A549 (cell line): ENCODE results near the gene VIM. TPM values are rescaled to one million over a fixed set of nuclear protein-coding genes. Genes with fewer than 3 reads are reported as not detected.

Experiments
- ATAC-seq, 2 experiments: fragments of 200-7000 bp in 1 of 2; fragments of >200 bp in 1 of 2; cut with Nextera tagmentation in 1 of 2; cut with Tn5 transposase in 1 of 2; 3 replicates each; pipeline versions ENCODE4 v1.8.0 to v1.9.1; 2018 to 2020; ENCODE audit warnings: mild to moderate bottlenecking in 1 of 2, moderate library complexity in 1 of 2
- CTCF ChIA-PET: fragments of 300-600 bp; sonication (Branson Sonifier 250); formaldehyde crosslinking; extraction: SDS; loops from one replicate; lab custom pipeline; 2021; ENCODE audit warnings: antibody characterized with exemption, inconsistent platforms; lab: Yijun Ruan, JAX
- POLR2A ChIA-PET: fragments of 350-600 bp; formaldehyde crosslinking; extraction: SDS; loops from one replicate; lab custom pipeline; 2021; ENCODE audit warnings: antibody characterized with exemption, inconsistent platforms; lab: Yijun Ruan, JAX
- DNase-seq, 2 experiments: peaks; one replicate each; pipeline versions ENCODE4 v3.0.0 to v3.0.0-alpha.2; 2011 to 2016; ENCODE audit warnings: low read depth in 1 of 2, low spot score in 1 of 2
- FAIRE-seq: peaks from 2 replicates; lab custom pipeline; 2011; peaks lifted over from hg19 to GRCh38; lab: Jason Lieb, UNC
- H3K27ac ChIP-seq, 2 experiments: fragments of >200 bp; sonication (Bioruptor Twin); formaldehyde crosslinking; 3 replicates each; pipeline ENCODE4 v1.5.1; 2016 to 2017
- H3K4me1 ChIP-seq: fragments of >200 bp; sonication (Bioruptor Twin); formaldehyde crosslinking; 3 replicates; pipeline ENCODE4 v1.6.1; 2016
- H3K4me2 ChIP-seq: fragments of >200 bp; sonication (Bioruptor Twin); formaldehyde crosslinking; 3 replicates; pipeline ENCODE4 v1.6.1; 2016
- H3K4me3 ChIP-seq: fragments of >200 bp; sonication (Bioruptor Twin); formaldehyde crosslinking; 3 replicates; pipeline ENCODE4 v1.5.1; 2016
- H3K9me3 ChIP-seq: fragments of >200 bp; sonication (Bioruptor Twin); formaldehyde crosslinking; 3 replicates; pipeline ENCODE4 v1.6.1; 2016
- CBX2 ChIP-seq: fragments of 200-600 bp; sonication (generic); IDR thresholded peaks from 2 replicates; pipeline ENCODE4 v1.6.1; 2016; ENCODE audit warnings: low read depth, mild to moderate bottlenecking, borderline replicate concordance
- CHD4 ChIP-seq: fragments of 200-600 bp; sonication (generic); IDR thresholded peaks from 2 replicates; pipeline ENCODE4 v1.6.1; 2016; ENCODE audit warnings: antibody characterized with exemption, mild to moderate bottlenecking, borderline replicate concordance
- EHMT2 ChIP-seq: fragments of 200-600 bp; sonication (generic); IDR thresholded peaks from 2 replicates; pipeline ENCODE4 v1.6.1; 2016; ENCODE audit warnings: antibody characterized with exemption, low read depth, mild to moderate bottlenecking, moderate library complexity
- ELK1 ChIP-seq: fragments of 150-350 bp; IDR thresholded peaks from 2 replicates; pipeline ENCODE4 v1.6.1; 2014; ENCODE audit warnings: low read depth, mild to moderate bottlenecking, low read length
- ESRRA ChIP-seq: fragments of 150-350 bp; IDR thresholded peaks from 2 replicates; pipeline ENCODE4 v1.6.1; 2014; ENCODE audit warnings: mild to moderate bottlenecking, low read length, borderline replicate concordance
- FOSL2 ChIP-seq, 2 experiments: fragments of 450-650 bp in 1 of 2; fragments of >200 bp in 1 of 2; sonication (Bioruptor Twin) in 1 of 2; formaldehyde crosslinking; IDR thresholded peaks; 2 replicates each; pipeline versions ENCODE4 v1.5.0 to v1.6.1; 2016 to 2020; ENCODE audit warnings: mild to moderate bottlenecking in 1 of 2, moderate library complexity in 1 of 2
- GATA3 ChIP-seq: IDR thresholded peaks from 2 replicates; pipeline ENCODE4 v1.6.1; 2012; ENCODE audit warnings: borderline replicate concordance
- HEYL ChIP-seq: fragments of 250-450 bp; sonication (Bioruptor Pico); IDR thresholded peaks from 2 replicates; pipeline ENCODE4 v1.8.0; 2021; ENCODE audit warnings: mild to moderate bottlenecking, moderate library complexity
- HOXA7 ChIP-seq: fragments of 250-450 bp; sonication (Bioruptor Pico); IDR thresholded peaks from 2 replicates; pipeline ENCODE4 v1.5.0; 2020; ENCODE audit warnings: mild to moderate bottlenecking, moderate library complexity
- HOXB13 ChIP-seq: fragments of 250-450 bp; sonication (Bioruptor Pico); IDR thresholded peaks from 2 replicates; pipeline ENCODE4 v1.5.0; 2020; ENCODE audit warnings: low read depth, mild to moderate bottlenecking, moderate library complexity
- HOXB5 ChIP-seq: fragments of 250-450 bp; sonication (Bioruptor Pico); IDR thresholded peaks from 2 replicates; pipeline ENCODE4 v1.5.0; 2020; ENCODE audit warnings: mild to moderate bottlenecking, moderate library complexity
- MAX ChIP-seq: IDR thresholded peaks from 2 replicates; pipeline ENCODE4 v1.6.1; 2012
- MYC ChIP-seq: IDR thresholded peaks from 2 replicates; pipeline ENCODE4 v1.6.1; 2012; ENCODE audit warnings: mild to moderate bottlenecking, inconsistent platforms, low read length, improper control_type of control experiment, borderline replicate concordance
- NPAS2 ChIP-seq: fragments of 250-450 bp; sonication (Bioruptor Pico); IDR thresholded peaks from 2 replicates; pipeline ENCODE4 v1.8.0; 2022; ENCODE audit warnings: mild to moderate bottlenecking, moderate library complexity, borderline replicate concordance
- PBX3 ChIP-seq: IDR thresholded peaks from 2 replicates; pipeline ENCODE4 v1.6.1; 2012
- RAD21 ChIP-seq, 2 experiments: fragments of >200 bp in 1 of 2; sonication (Bioruptor Twin) in 1 of 2; formaldehyde crosslinking in 1 of 2; IDR thresholded peaks in 1 of 2; conservative IDR thresholded peaks in 1 of 2; 2 replicates in 1 of 2; 3 replicates in 1 of 2; pipeline ENCODE4 v1.6.1; 2012 to 2018; ENCODE audit warnings: inconsistent platforms in 1 of 2
- RCOR1 ChIP-seq: fragments of 150-350 bp; IDR thresholded peaks from 2 replicates; pipeline ENCODE4 v1.6.1; 2014; ENCODE audit warnings: antibody characterized with exemption, low read length, low read depth
- SREBF2 ChIP-seq: fragments of 450-650 bp; IDR thresholded peaks from 2 replicates; pipeline ENCODE4 v1.6.1; 2014; ENCODE audit warnings: mild to moderate bottlenecking, moderate library complexity
- TP53 ChIP-seq: fragments of 250-450 bp; sonication (Bioruptor Pico); IDR thresholded peaks from 2 replicates; pipeline ENCODE4 v1.5.0; 2021; ENCODE audit warnings: mild to moderate bottlenecking, moderate library complexity
- ZFP36 ChIP-seq: fragments of 450-650 bp; IDR thresholded peaks from 2 replicates; pipeline ENCODE4 v1.6.1; 2014; ENCODE audit warnings: borderline replicate concordance; ENCODE audit not compliant: partially characterized antibody
- WGBS: methylation state at CpG from one replicate; pipeline ENCODE4 v1.1.6; 2017; ENCODE audit errors: missing lambda C conversion rate; 5-methylcytosine and 5-hydroxymethylcytosine counted together
- polyA plus RNA-seq, 4 experiments: library from polyadenylated mRNA; depleted of rRNA in 3 of 4; stranded (reverse); fragments of >200 nt; fragmentation: RNase III in 1 of 4; extraction: RNeasy Plus Mini Kit Qiagen cat#74134 plus additional on column Dnase treatment in 1 of 4; gene quantifications; 2 replicates in 3 of 4; 3 replicates in 1 of 4; pipeline ENCODE4 v1.2.3, GENCODE V29; 2011 to 2017
- TF ChIP-seq, protein P1 (sequence below): fragments of >200 bp; sonication (Bioruptor Twin); formaldehyde crosslinking; IDR thresholded peaks from 3 replicates; pipeline ENCODE4 v1.6.1; 2016

The VIM gene
- polyA plus RNA-seq, 2 of the 4 experiments (the other 2 are of a cell fraction): 830 to 848 TPM

GRCh38 chr10:17276756-17277424 is 48.8 kb downstream of the VIM start:
- no peak for ATAC-seq
- no peak overlapping the region for H3K4me2 ChIP-seq
- no peak for FAIRE-seq
- TF ChIP-seq, protein P1, sequence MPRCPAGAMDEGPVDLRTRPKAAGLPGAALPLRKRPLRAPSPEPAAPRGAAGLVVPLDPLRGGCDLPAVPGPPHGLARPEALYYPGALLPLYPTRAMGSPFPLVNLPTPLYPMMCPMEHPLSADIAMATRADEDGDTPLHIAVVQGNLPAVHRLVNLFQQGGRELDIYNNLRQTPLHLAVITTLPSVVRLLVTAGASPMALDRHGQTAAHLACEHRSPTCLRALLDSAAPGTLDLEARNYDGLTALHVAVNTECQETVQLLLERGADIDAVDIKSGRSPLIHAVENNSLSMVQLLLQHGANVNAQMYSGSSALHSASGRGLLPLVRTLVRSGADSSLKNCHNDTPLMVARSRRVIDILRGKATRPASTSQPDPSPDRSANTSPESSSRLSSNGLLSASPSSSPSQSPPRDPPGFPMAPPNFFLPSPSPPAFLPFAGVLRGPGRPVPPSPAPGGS: no peak
- TF ChIP-seq RAD21 (conservative IDR thresholded peaks at IDR 0.05 in 1 of 2, IDR thresholded peaks at IDR 0.05 in 1 of 2) (no peak), ESRRA (no peak), MYC (no peak), HOXA7 (CRISPR knock-in tag) (no peak), EHMT2 (no peak), CBX2 (no peak), ZFP36 (no peak), TP53 (CRISPR knock-in tag) (no peak), MAX (no peak), FOSL2 (IDR thresholded peaks at IDR 0.05) (no peak), FOSL2 (CRISPR knock-in tag; IDR thresholded peaks at IDR 0.05) (no peak), HOXB13 (CRISPR knock-in tag) (no peak)
- TF ChIP-seq, all 56 proteins: peak for 0
- DNase-seq: no peak
- no peaks in the 10 kb centered on the region for H3K4me1 ChIP-seq
- H3K27ac ChIP-seq: no peak overlapping the region
- ChIA-PET CTCF (interaction anchor here (1.3 kb wide), 1 partner anchor 10 kb away, joined by 4 read pairs; no protein-coding TSS in a partner anchor), POLR2A (no interaction called here)
- no peak overlapping the region for H3K4me3 ChIP-seq
- H3K9me3 ChIP-seq: peaks cover 11% of the 10 kb centered on the region
- WGBS: 35% methylated on average over 9 of the region's 9 CpGs

DNA sequence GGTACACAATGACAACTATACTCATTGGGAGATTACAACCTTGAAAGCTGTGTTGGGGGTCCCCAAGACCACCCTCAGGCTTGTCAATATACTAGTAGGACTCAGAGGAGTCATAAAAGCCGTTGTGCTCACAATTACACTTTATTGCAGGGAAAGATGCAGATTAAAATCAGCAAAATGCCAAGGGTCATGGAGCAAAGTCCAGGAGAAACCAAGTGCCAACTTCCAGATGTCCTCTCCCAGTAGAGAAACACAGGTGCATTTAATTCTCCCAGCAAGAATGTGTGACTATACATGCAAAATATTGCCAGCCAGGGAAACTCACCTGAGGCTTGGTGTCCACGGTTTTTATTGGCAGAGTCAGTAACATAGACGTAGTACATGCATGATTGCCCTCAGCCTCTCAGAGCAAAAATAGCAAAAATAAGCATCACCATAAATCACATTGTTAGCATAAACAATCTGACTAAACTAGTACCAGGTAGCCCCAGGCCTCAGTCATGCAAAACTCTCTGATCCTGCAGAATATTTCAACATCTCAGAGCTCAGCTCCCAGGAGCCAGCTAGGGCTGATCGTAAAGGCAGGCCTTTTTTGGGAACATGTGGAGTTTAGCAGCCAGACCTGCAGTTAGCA is 50.7 kb downstream of the VIM start:
- Histone ChIP-seq H3K9me3 (peaks cover 24% of the 10 kb centered on the region), H3K4me3 (no peak overlapping the region), H3K4me2 (no peak overlapping the region), H3K27ac (no peak overlapping the region), H3K4me1 (no peaks in the 10 kb centered on the region)
- POLR2A ChIA-PET: no interaction called here
- WGBS: 28% methylated on average over 4 of the region's 4 CpGs
- DNase-seq: no peak
- CTCF ChIA-PET: no interaction called here
- no peak for FAIRE-seq
- no peak for TF ChIP-seq GATA3
- no peak for TF ChIP-seq HEYL (CRISPR knock-in tag)
- TF ChIP-seq SREBF2: no peak
- no peak for TF ChIP-seq PBX3
- TF ChIP-seq CHD4: no peak
- TF ChIP-seq HOXB5 (CRISPR knock-in tag): no peak
- no peak for ATAC-seq

DNA sequence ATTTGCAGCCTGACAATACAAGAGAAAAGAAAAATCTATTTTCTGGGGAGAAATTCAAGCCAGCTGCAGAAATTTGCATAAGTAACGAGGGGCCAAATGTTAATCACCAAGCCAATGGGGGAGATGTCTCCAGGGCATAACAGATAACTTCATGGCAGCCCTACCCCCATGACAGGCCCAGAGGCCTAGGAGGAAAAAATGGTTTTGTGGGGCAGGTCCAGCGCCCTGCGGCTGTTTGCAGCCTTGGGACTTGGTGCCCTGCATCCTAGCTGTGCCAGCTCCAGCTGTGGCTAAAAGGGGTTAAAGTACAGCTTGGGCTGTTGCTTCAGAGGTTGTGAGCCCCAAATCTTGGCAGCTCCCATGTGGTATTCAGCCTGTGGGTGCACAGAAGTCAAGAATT is 54.3 kb downstream of the VIM start:
- no peaks in the 10 kb centered on the region for H3K4me1 ChIP-seq
- H3K4me2 ChIP-seq: no peak overlapping the region
- no peak for TF ChIP-seq RCOR1
- TF ChIP-seq GATA3: no peak
- no peak for TF ChIP-seq NPAS2 (CRISPR knock-in tag)
- TF ChIP-seq ELK1: no peak
- TF ChIP-seq ZFP36: peak; percentile 89
- WGBS: 0% methylated on average over 3 of the region's 3 CpGs
- ChIA-PET CTCF (no interaction called here), POLR2A (no interaction called here)
- H3K4me3 ChIP-seq: no peak overlapping the region
- H3K27ac ChIP-seq: no peak overlapping the region
- FAIRE-seq: no peak
- ATAC-seq: no peak
- peaks cover 19% of the 10 kb centered on the region for H3K9me3 ChIP-seq
- no peak for DNase-seq
